ENCODE results near the gene OR4N2.
"Not testable (repeated sequence)": the region's sequence is repeated elsewhere in the genome, so short reads cannot be mapped to it uniquely, and the experiment has no call there.

The OR4N2 gene

GRCh38 chr14:19803470-19803869 lies at the start of gene OR4N2:
OR4N2 (plus strand) TSS chr14:19803770; CDS start chr14:19827449, 23,679 bp downstream.
- not testable (repeated sequence) for FAIRE-seq; DNase-seq (ENCODE audit: extremely low spot score, insufficient read length, low read depth)

GRCh38 chr14:19754172-19754571 lies 49.4 kb upstream of the OR4N2 start:
- no peak for DNase-seq (ENCODE audit: extremely low spot score, insufficient read length, low read depth)
- no peak for FAIRE-seq

GRCh38 chr14:19771491-19771890 lies 32.1 kb upstream of the OR4N2 start:
- not testable (repeated sequence) for FAIRE-seq

GRCh38 chr14:19771895-19772430 lies 31.6 kb upstream of the OR4N2 start:
- no peak for DNase-seq (ENCODE audit: extremely low spot score, insufficient read length, low read depth)
- FAIRE-seq = no peak

More at GRCh38 chr14:19771491-19771890, 32.1 kb upstream of the OR4N2 start:
- DNase-seq (ENCODE audit: extremely low spot score, insufficient read length, low read depth) = not testable (repeated sequence)

GRCh38 chr14:19772454-19772853 lies 31.1 kb upstream of the OR4N2 start:
- not testable (repeated sequence) for DNase-seq (ENCODE audit: extremely low spot score, insufficient read length, low read depth); FAIRE-seq

GRCh38 chr14:19773204-19773603 lies 30.4 kb upstream of the OR4N2 start, which contains the start of gene OR4M1:
OR4M1 (plus strand) TSS chr14:19773504; CDS start chr14:19780323, 6,819 bp downstream.
- not testable (repeated sequence) for FAIRE-seq

GRCh38 chr14:19775587-19775986 lies 28.0 kb upstream of the OR4N2 start:
- FAIRE-seq (no peak), DNase-seq (ENCODE audit: extremely low spot score, insufficient read length, low read depth) (no peak)

More at GRCh38 chr14:19773204-19773603, 30.4 kb upstream of the OR4N2 start, which contains the start of gene OR4M1:
- not testable (repeated sequence) for DNase-seq (ENCODE audit: extremely low spot score, insufficient read length, low read depth)

- not testable (repeated sequence) for FAIRE-seq; DNase-seq (ENCODE audit: extremely low spot score, insufficient read length, low read depth)
These were observed 17.7 kb upstream of the OR4N2 start for GRCh38 chr14:19785848-19786247.

GRCh38 chr14:19787318-19787717 lies 16.3 kb upstream of the OR4N2 start:
- not testable (repeated sequence) for DNase-seq (ENCODE audit: extremely low spot score, insufficient read length, low read depth); FAIRE-seq

GRCh38 chr14:19788150-19788549 lies 15.4 kb upstream of the OR4N2 start:
- FAIRE-seq; DNase-seq (ENCODE audit: extremely low spot score, insufficient read length, low read depth): not testable (repeated sequence)

GRCh38 chr14:19796520-19797108 lies 7.0 kb upstream of the OR4N2 start:
- FAIRE-seq; DNase-seq (ENCODE audit: extremely low spot score, insufficient read length, low read depth): not testable (repeated sequence)

- FAIRE-seq (no peak), DNase-seq (ENCODE audit: extremely low spot score, insufficient read length, low read depth) (no peak)
These were observed 3.7 kb upstream of the OR4N2 start for GRCh38 chr14:19799880-19800279.

GRCh38 chr14:19800282-19801117 lies 3.1 kb upstream of the OR4N2 start:
- DNase-seq (ENCODE audit: extremely low spot score, insufficient read length, low read depth) (no peak), FAIRE-seq (no peak)

- DNase-seq (ENCODE audit: extremely low spot score, insufficient read length, low read depth) = no peak
- no peak for FAIRE-seq
These were observed 2.5 kb upstream of the OR4N2 start for GRCh38 chr14:19801118-19801464.

- FAIRE-seq; DNase-seq (ENCODE audit: extremely low spot score, insufficient read length, low read depth): not testable (repeated sequence)
These were observed 9.8 kb downstream of the OR4N2 start for GRCh38 chr14:19813171-19813920.

GRCh38 chr14:19819879-19820278 lies 16.3 kb downstream of the OR4N2 start:
- not testable (repeated sequence) for DNase-seq (ENCODE audit: extremely low spot score, insufficient read length, low read depth); FAIRE-seq

GRCh38 chr14:19821016-19821415 lies 17.4 kb downstream of the OR4N2 start:
- FAIRE-seq; DNase-seq (ENCODE audit: extremely low spot score, insufficient read length, low read depth): not testable (repeated sequence)

GRCh38 chr14:19823178-19823577 lies 19.6 kb downstream of the OR4N2 start:
- FAIRE-seq (no peak), DNase-seq (ENCODE audit: extremely low spot score, insufficient read length, low read depth) (no peak)

GRCh38 chr14:19823765-19824164 lies 20.2 kb downstream of the OR4N2 start:
- DNase-seq (ENCODE audit: extremely low spot score, insufficient read length, low read depth) = no peak
- no peak for FAIRE-seq
